Fibroblast of pulmonary artery (primary cell): ENCODE measurements around the gene SSBP4.

Source experiments
- DNase-seq: peaks from one replicate; pipeline ENCODE4 v3.0.0-alpha.2; 2010; ENCODE audit warnings: low read depth
- H3K4me3 ChIP-seq: replicated peaks from 2 replicates; pipeline ENCODE4 v1.5.1; 2011; ENCODE audit warnings: low read depth, mild to moderate bottlenecking, control low read depth, low read length, moderate library complexity
- CTCF ChIP-seq: IDR thresholded peaks from 2 replicates; pipeline ENCODE4 v1.5.1; 2011; ENCODE audit warnings: mild to moderate bottlenecking, control low read depth, low read length, inconsistent platforms; ENCODE audit errors: missing control alignments

Gene SSBP4

GRCh38 chr19:18427080-18427742 is 8.0 kb downstream of the SSBP4 start:
- no peak overlapping the region for H3K4me3 ChIP-seq

DNA sequence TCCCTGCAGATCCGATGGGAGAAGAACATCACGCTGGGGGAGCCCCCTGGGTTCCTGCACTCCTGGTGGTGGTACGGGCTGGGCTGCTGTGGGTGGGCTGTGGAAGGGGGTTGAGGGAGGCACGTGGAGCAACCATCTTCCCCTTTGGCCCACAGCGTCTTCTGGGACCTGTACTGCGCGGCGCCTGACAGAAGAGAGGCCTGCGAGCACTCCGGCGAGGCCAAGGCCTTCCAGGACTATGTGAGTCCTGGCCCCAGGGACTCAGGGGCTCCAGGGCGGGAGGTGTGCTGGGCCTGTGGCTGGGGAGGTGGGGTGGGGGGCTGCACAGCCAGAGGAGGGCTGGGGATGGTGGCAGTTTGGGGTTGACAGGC is 8.5 kb downstream of the SSBP4 start:
- no peak overlapping the region for H3K4me3 ChIP-seq
- no peak for DNase-seq
- no peak for TF ChIP-seq CTCF

More at GRCh38 chr19:18427080-18427742, 8.0 kb downstream of the SSBP4 start:
- TF ChIP-seq CTCF = no peak
- DNase-seq = no peak

GRCh38 chr19:18428173-18428786 is 9.1 kb downstream of the SSBP4 start:
- no peak for DNase-seq
- no peak overlapping the region for H3K4me3 ChIP-seq
- TF ChIP-seq CTCF = no peak

DNA sequence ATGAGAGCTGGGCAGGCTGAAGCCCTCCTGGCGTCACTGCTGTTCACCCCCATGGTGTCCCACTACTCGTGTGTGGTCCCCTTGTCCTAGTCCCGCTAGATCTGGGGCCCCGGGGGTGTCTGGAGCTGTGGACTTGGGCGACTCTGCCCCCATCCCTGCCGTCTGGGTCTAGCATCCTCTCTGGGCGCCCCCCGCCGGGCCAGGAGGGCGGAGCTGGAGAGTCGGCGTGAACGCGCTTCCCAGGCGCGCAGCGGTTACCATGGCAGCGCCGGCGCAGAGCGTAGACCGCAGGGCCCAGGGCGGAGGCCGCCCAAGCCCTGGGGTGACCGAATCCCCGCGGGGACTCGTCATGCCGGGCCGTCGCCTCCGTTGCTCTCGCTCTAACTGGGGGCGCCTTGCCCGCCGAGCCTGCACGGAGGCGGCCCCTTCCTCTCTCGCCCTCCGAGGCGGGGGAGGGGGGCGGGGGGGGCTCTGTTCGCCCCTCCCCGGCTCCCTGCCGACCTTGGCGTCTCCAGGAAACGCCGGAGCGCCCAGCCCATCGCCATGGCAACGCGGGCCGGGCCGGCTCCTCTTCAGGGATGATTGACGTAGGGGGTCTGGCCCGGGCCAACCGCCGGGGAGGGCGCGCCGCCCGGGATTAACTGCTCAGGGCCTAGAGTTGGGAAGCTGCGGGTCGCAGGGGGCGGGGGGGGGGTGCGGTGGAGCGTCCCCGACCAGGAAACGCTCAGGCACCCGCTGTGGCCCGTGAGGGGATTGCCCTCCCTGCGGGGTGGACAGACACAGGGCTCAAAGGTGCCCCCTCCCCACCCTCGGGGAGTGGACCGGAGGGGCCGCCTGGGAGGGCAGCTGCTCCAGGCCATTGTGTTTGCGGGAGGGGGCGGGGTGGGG is 9.8 kb downstream of the SSBP4 start:
- H3K4me3 ChIP-seq = peak overlapping the region; percentile 7
- DNase-seq = peak; percentile 71
- no peak for TF ChIP-seq CTCF

GRCh38 chr19:18429717-18430416 is 10.7 kb downstream of the SSBP4 start:
- no peak for DNase-seq
- TF ChIP-seq CTCF = no peak

DNA sequence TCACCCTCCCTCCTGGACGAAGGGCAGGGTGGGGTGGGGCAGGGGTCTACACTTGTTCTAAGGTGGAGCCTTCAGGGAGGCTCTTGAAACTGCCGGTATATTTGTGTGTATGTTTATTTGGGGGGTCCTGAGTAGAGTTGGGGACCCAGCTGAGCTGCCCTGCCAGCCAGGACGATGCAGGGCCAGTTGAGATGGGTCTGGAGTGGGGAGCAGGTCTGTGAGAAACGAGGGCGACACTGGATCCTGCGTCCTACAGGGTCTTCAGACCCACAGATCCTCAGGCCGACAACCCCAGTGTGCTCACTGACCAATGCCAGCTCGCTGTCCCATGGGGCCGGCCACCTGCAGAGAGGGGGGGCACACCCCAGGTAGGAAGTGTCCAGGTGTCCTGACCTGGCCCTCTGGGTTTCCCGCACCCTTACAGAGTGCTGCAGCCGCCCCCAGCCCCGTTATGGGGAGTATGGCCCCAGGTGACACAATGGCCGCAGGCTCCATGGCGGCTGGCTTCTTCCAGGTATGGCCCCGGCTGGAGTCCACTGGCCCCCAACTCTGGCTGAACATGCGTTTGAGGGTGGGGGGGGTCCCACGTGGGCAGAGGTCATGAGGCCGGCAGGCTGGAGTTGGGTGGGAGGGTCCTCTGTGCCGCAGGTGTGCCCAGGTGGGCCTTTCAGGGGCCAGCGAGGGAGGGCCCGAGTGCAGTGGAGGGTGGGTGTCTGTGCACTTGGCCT is 11.4 kb downstream of the SSBP4 start:
- TF ChIP-seq CTCF = no peak
- H3K4me3 ChIP-seq = no peak overlapping the region
- no peak for DNase-seq

More at GRCh38 chr19:18429717-18430416, 10.7 kb downstream of the SSBP4 start:
- H3K4me3 ChIP-seq = no peak overlapping the region
